Adipocyte (in vitro differentiated cells): ENCODE measurements around the gene SLC36A1.

Source experiments
- DNase-seq: peaks from one replicate; pipeline ENCODE4 v3.0.0-alpha.2; 2015; ENCODE audit warnings: low read depth
- H3K27me3 ChIP-seq: replicated peaks from 2 replicates; pipeline ENCODE4 v1.7.0; 2013; ENCODE audit warnings: mild to moderate bottlenecking, low read length, moderate library complexity; ENCODE audit not compliant: control insufficient read depth, insufficient read depth
- H3K36me3 ChIP-seq: 2 replicates; pipeline ENCODE4 v1.7.0; 2013; ENCODE audit warnings: low read length, mild to moderate bottlenecking, moderate library complexity; ENCODE audit not compliant: control insufficient read depth, insufficient read depth, severe bottlenecking
- H3K4me1 ChIP-seq: 2 replicates; pipeline ENCODE4 v1.7.0; 2013; ENCODE audit warnings: mild to moderate bottlenecking, low read length, moderate library complexity; ENCODE audit not compliant: control insufficient read depth, insufficient read depth
- H3K4me3 ChIP-seq: 2 replicates; pipeline ENCODE4 v1.7.0; 2013; ENCODE audit warnings: mild to moderate bottlenecking, low read length, moderate library complexity
- H3K9ac ChIP-seq: 2 replicates; pipeline ENCODE4 v1.7.0; 2013; ENCODE audit warnings: mild to moderate bottlenecking, low read length, moderate library complexity
- H3K9me3 ChIP-seq: 2 replicates; pipeline ENCODE4 v1.7.0; 2013; ENCODE audit warnings: mild to moderate bottlenecking, low read length, moderate library complexity; ENCODE audit not compliant: control insufficient read depth

Gene SLC36A1

DNA sequence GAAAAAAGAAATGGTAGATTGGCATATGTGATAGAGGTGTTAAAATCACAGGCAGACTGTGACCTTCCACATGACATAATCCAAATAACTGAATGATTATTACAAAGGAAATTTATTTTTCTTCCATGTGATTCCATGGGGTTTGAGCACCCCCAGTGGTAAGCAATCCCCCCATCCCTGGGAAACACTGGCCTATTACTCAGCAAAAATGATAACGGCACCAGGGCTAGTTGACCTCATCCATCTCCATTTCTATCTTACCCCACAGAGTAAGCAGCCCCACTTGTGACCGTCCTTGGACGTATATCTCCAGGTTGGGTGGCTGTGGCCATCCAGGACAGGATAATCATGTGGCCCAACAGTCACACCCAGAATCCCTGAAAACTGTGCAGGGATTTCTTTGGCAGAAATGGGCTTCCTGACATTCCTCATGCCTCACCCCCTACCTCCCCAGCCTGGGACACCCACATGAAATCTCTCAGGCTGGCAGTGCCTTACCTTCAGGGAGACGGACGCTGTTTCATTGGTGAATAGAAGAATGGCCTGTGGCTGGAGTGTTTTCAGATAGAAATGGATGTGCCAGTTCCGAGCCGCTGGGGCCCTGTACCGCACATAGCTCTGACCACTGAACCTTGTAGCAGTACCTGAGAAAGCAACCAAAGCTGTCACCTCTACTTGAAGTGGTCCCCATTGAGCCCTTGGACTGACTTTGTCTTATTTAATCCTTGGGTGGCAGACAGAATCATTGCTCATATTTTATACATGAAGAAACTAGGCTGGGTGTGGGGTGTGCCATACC, 69.9 kb downstream of the SLC36A1 start:
- Histone ChIP-seq H3K9ac (no peak overlapping the region), H3K9me3 (no peaks in the 10 kb centered on the region), H3K27me3 (no peaks in the 10 kb centered on the region), H3K4me1 (no peaks in the 10 kb centered on the region), H3K36me3 (no peaks in the 10 kb centered on the region), H3K4me3 (no peak overlapping the region)
- no peak for DNase-seq

DNA sequence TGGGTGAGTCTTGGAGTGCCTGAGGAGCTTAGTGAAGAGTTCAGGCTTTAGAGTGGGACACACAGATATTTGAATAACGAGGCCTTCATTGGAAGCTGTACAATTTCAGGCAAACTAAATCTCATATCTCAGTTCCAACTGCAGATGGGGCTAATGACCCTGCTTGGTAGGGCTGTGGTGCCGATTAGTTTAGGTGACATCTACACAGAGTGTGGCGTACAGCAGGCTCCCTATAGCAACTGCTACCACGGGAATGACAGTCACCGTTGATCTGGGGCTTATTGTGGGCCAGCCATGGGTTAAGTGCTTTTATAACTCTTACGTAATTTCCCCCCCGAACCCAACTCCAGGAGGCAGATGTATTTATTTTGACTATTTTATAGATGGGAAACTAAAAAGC, 72.9 kb downstream of the SLC36A1 start:
- no peak overlapping the region for H3K4me3 ChIP-seq
- H3K27me3 ChIP-seq: no peaks in the 10 kb centered on the region
- DNase-seq: peak; percentile 10
- no peaks in the 10 kb centered on the region for H3K36me3 ChIP-seq
- no peak overlapping the region for H3K9ac ChIP-seq
- no peaks in the 10 kb centered on the region for H3K4me1 ChIP-seq
- H3K9me3 ChIP-seq: no peaks in the 10 kb centered on the region

DNA sequence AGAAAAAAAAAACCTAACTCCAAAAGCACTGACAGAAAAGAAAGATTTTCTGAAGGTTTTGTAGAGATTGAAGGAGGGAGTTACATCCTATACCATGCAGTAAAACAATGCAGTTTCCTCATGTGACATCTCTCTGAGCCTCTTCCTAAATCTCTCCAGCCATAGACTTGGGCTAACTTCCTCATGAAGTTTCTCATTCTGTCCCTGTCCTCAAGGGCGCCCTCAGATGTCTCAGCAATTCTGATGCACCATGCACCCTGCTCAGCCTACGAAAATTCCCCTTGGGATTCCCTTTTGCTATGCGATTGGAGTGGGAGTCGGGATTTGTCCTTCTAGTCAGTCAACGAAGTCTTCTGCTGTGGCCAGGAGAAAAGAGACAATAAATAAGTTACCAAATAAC, 74.8 kb downstream of the SLC36A1 start:
- Histone ChIP-seq H3K4me1 (no peaks in the 10 kb centered on the region), H3K27me3 (no peaks in the 10 kb centered on the region), H3K4me3 (no peak overlapping the region), H3K9me3 (no peaks in the 10 kb centered on the region), H3K36me3 (no peaks in the 10 kb centered on the region), H3K9ac (no peak overlapping the region)
- no peak for DNase-seq

GRCh38 chr5:151523335-151523734, 75.9 kb downstream of the SLC36A1 start:
- Histone ChIP-seq H3K4me3 (no peak overlapping the region), H3K4me1 (no peaks in the 10 kb centered on the region), H3K36me3 (no peaks in the 10 kb centered on the region), H3K27me3 (no peaks in the 10 kb centered on the region), H3K9me3 (no peaks in the 10 kb centered on the region), H3K9ac (no peak overlapping the region)
- peak; percentile 39 for DNase-seq

DNA sequence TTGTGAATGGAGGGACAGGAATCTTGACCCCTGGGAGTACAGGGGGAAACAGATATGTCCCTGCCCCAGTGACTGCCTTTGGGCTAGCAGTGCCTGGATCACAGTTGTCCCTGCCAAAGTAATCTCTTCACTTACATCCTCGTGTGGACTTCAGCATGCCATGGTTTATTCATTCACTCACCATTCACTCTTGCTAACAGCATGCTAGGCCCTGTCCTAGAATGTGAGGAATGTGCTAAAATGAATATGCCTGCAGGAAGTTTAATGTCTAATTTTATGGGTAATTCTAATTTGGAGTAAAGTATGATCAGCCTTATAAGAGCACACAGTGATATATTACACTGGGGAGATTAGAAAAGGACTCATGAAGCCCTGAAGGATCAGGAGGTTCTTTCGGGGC, 80.8 kb downstream of the SLC36A1 start:
- Histone ChIP-seq H3K36me3 (no peaks in the 10 kb centered on the region), H3K9ac (no peak overlapping the region), H3K9me3 (no peaks in the 10 kb centered on the region), H3K4me1 (no peaks in the 10 kb centered on the region), H3K4me3 (no peak overlapping the region), H3K27me3 (no peaks in the 10 kb centered on the region)
- no peak for DNase-seq

- Histone ChIP-seq H3K27me3 (no peaks in the 10 kb centered on the region), H3K9ac (no peak overlapping the region), H3K9me3 (no peaks in the 10 kb centered on the region), H3K4me3 (no peak overlapping the region), H3K36me3 (no peaks in the 10 kb centered on the region), H3K4me1 (no peaks in the 10 kb centered on the region)
- no peak for DNase-seq
These were observed 81.6 kb downstream of the SLC36A1 start for GRCh38 chr5:151528996-151529395.

DNA sequence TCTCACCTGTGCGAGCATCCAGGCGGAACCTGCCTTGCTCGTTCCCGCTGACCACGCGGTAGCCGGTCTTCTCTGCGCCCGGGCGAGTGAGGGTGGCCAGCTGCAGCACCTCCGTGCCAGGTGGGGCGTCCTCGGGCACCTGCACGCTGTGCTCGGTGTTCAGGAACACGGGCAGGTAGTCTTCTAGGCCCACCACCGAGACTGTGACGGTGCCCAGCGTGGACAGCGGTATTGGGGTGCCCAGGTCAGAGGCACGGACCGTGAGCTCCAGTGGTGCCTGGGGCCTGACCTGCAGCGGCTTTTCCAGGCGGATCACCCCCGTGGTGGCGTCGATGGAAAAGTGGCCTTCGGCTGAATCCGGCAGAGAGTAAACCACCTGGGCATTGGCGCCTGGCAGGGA, 84.2 kb downstream of the SLC36A1 start:
- no peak overlapping the region for H3K9ac ChIP-seq
- H3K36me3 ChIP-seq: no peaks in the 10 kb centered on the region
- no peaks in the 10 kb centered on the region for H3K27me3 ChIP-seq
- no peak overlapping the region for H3K4me3 ChIP-seq
- H3K4me1 ChIP-seq: no peaks in the 10 kb centered on the region
- no peak for DNase-seq
- no peaks in the 10 kb centered on the region for H3K9me3 ChIP-seq

GRCh38 chr5:151532416-151532815, 85.0 kb downstream of the SLC36A1 start:
- Histone ChIP-seq H3K9ac (no peak overlapping the region), H3K27me3 (no peaks in the 10 kb centered on the region), H3K36me3 (no peaks in the 10 kb centered on the region), H3K9me3 (no peaks in the 10 kb centered on the region), H3K4me3 (no peak overlapping the region), H3K4me1 (no peaks in the 10 kb centered on the region)
- DNase-seq: no peak

- no peaks in the 10 kb centered on the region for H3K36me3 ChIP-seq
- H3K9ac ChIP-seq: no peak overlapping the region
- DNase-seq: no peak
- no peaks in the 10 kb centered on the region for H3K9me3 ChIP-seq
- H3K27me3 ChIP-seq: no peaks in the 10 kb centered on the region
- H3K4me3 ChIP-seq: no peak overlapping the region
- H3K4me1 ChIP-seq: no peaks in the 10 kb centered on the region
These were observed 86.9 kb downstream of the SLC36A1 start for GRCh38 chr5:151534350-151534749.

DNA sequence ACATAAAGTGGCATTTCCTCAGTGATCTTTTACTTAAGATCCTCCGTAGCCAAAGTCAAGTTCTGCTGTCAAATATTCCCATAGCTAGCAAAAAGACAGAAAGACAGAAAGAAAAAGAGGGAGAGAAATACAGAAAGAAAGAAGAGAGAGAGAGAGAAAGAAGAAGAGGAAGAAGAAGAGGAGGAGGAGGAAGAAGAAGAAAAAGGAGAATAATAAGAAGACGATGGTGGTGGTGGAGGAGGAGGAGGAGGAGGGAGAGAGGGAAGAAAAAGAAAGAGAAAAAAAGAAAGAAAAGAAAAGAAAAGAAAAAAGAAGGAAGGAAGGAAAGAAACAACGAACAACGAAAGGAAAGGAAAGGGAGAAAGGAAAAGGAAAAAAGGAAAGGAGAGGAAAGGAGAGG, 89.6 kb downstream of the SLC36A1 start:
- no peak overlapping the region for H3K9ac ChIP-seq
- H3K4me1 ChIP-seq: no peaks in the 10 kb centered on the region
- no peaks in the 10 kb centered on the region for H3K9me3 ChIP-seq
- DNase-seq: no peak
- no peaks in the 10 kb centered on the region for H3K36me3 ChIP-seq
- no peak overlapping the region for H3K4me3 ChIP-seq
- peaks cover 3% of the 10 kb centered on the region for H3K27me3 ChIP-seq

GRCh38 chr5:151541571-151541970, 94.2 kb downstream of the SLC36A1 start:
- Histone ChIP-seq H3K27me3 (peaks cover 3% of the 10 kb centered on the region), H3K36me3 (no peaks in the 10 kb centered on the region), H3K4me3 (no peak overlapping the region), H3K9ac (no peak overlapping the region), H3K4me1 (no peaks in the 10 kb centered on the region), H3K9me3 (no peaks in the 10 kb centered on the region)
- DNase-seq: no peak
